ENCODE results near the gene ORC5.

GRCh38 chr7:104123786-104124185 is 84.0 kb downstream of the ORC5 start:
- TF ChIP-seq CTCF (IDR thresholded peaks at IDR 0.05) (no peak), POLR2AphosphoS5 (IDR thresholded peaks at IDR 0.05) (no peak)

All from esophagus muscularis mucosa (tissue), 3 donors.